Vagina (tissue), 2 donors: ENCODE results near the gene SPSB1. TPM values are rescaled to one million over a fixed set of nuclear protein-coding genes. Genes with fewer than 3 reads are reported as not detected.

Source experiments
- DNase-seq, 2 donors: peaks; one replicate each; pipeline ENCODE4 v3.0.0-alpha.2; 2017; ENCODE audit errors: extremely low spot score in 2 of 2
- H3K27ac ChIP-seq: fragments of 200-600 bp; sonication (generic); one replicate; pipeline ENCODE4 v1.5.1; 2019
- H3K27me3 ChIP-seq: fragments of 200-600 bp; sonication (generic); one replicate; pipeline ENCODE4 v1.5.1; 2019
- H3K36me3 ChIP-seq, 2 donors: fragments of 200-600 bp; sonication (generic); one replicate each; pipeline ENCODE4 v1.5.1; 2017 to 2019
- H3K4me1 ChIP-seq: fragments of 200-600 bp; sonication (generic); one replicate; pipeline ENCODE4 v1.5.1; 2019
- H3K4me3 ChIP-seq, 2 donors: fragments of 200-600 bp; sonication (generic); 1 replicate in 1 of 2; 2 replicates in 1 of 2; pipeline ENCODE4 v1.5.1; 2016 to 2019
- H3K9me3 ChIP-seq: fragments of 200-600 bp; sonication (generic); one replicate; pipeline ENCODE4 v1.5.1; 2019
- CTCF ChIP-seq, 3 experiments: fragments of 450-650 bp in 2 of 3; fragments of 200-600 bp in 1 of 3; sonication (generic) in 1 of 3; IDR thresholded peaks; one replicate each; pipeline ENCODE4 v1.5.1; 2017 to 2019; ENCODE audit warnings: antibody characterized with exemption in 3 of 3, mild to moderate bottlenecking in 2 of 3, moderate library complexity in 2 of 3
- POLR2A ChIP-seq, 2 donors: fragments of 450-650 bp; IDR thresholded peaks; one replicate each; pipeline ENCODE4 v1.6.1; 2017; ENCODE audit warnings: antibody characterized with exemption in 2 of 2, mild to moderate bottlenecking in 2 of 2, moderate library complexity in 2 of 2
- POLR2AphosphoS5 ChIP-seq, 2 donors: sonication (generic); formaldehyde crosslinking; IDR thresholded peaks; one replicate each; pipeline ENCODE4 v1.9.0; 2017; ENCODE audit warnings: antibody characterized with exemption in 2 of 2, mild to moderate bottlenecking in 2 of 2, low read depth in 1 of 2; ENCODE audit not compliant: insufficient read depth in 1 of 2
- intact Hi-C: fragments of 100-400 bp; cut with DNase I; formaldehyde crosslinking; loops from one replicate; pipeline ENCODE4 v1.15.1; 2023
- total RNA-seq: library from RNA; depleted of rRNA; stranded (reverse); fragments of >200 nt; gene quantifications from one replicate; pipeline ENCODE4 v1.2.3, GENCODE V29; 2016

SPSB1 gene
- total RNA-seq = 40.0 TPM

- Histone ChIP-seq H3K36me3 (no peaks in the 10 kb centered on the region), H3K4me1 (peaks cover 60% of the 10 kb centered on the region), H3K27ac (peak within 1 kb of the TSS; percentile 98), H3K9me3 (peaks cover 6% of the 10 kb centered on the region), H3K27me3 (no peaks in the 10 kb centered on the region), H3K4me3 (peak within 1 kb of the TSS; percentile 94 to 98)
- no peak for DNase-seq
- intact Hi-C loops = loop anchor here (2.0 kb wide), 1 partner anchor 82 kb away; no protein-coding TSS in a partner anchor
- TF ChIP-seq CTCF (IDR thresholded peaks at IDR 0.05) (no peak), POLR2A (IDR thresholded peaks at IDR 0.05) (peak in 1 of 2 donors; percentile 90), POLR2AphosphoS5 (IDR thresholded peaks at IDR 0.05; ENCODE audit: insufficient read depth in 1 of 2, low read depth in 1 of 2) (peak in 1 of 2 donors; percentile 70)
These were observed at the start of gene SPSB1 for GRCh38 chr1:9292361-9293240. Gene SPSB1 (plus strand): TSS chr1:9292894. CDS start chr1:9355892, 62,998 bp downstream.

- intact Hi-C loops = no loop called here
- peak overlapping the region; percentile 24 for H3K4me3 ChIP-seq
- H3K36me3 ChIP-seq = peaks cover 0 to 22% of the 10 kb centered on the region in 2 donors
- DNase-seq = no peak
- peaks cover 91% of the 10 kb centered on the region for H3K4me1 ChIP-seq
- TF ChIP-seq CTCF (IDR thresholded peaks at IDR 0.05) (no peak), POLR2A (IDR thresholded peaks at IDR 0.05) (no peak), POLR2AphosphoS5 (IDR thresholded peaks at IDR 0.05; ENCODE audit: insufficient read depth in 1 of 2, low read depth in 1 of 2) (no peak)
- no peaks in the 10 kb centered on the region for H3K27me3 ChIP-seq
- no peaks in the 10 kb centered on the region for H3K9me3 ChIP-seq
- peak overlapping the region; percentile 86 for H3K27ac ChIP-seq
These were observed 49.5 kb upstream of the SPSB1 start for GRCh38 chr1:9243066-9243739.

GRCh38 chr1:9244501-9245229, 48.0 kb upstream of the SPSB1 start:
- Histone ChIP-seq H3K27me3 (no peaks in the 10 kb centered on the region), H3K36me3 (peaks cover 0 to 22% of the 10 kb centered on the region in 2 donors), H3K9me3 (no peaks in the 10 kb centered on the region), H3K4me3 (no peak overlapping the region), H3K4me1 (peaks cover 92% of the 10 kb centered on the region), H3K27ac (peak overlapping the region; percentile 86)
- intact Hi-C loops = no loop called here
- TF ChIP-seq POLR2A (IDR thresholded peaks at IDR 0.05) = no peak
- peak; percentile 12 to 83 for TF ChIP-seq POLR2AphosphoS5 (IDR thresholded peaks at IDR 0.05; ENCODE audit: insufficient read depth in 1 of 2, low read depth in 1 of 2)
- DNase-seq = peak; percentile 88 to 91

- Histone ChIP-seq H3K4me1 (peaks cover 92% of the 10 kb centered on the region), H3K27me3 (no peaks in the 10 kb centered on the region), H3K27ac (peak overlapping the region; percentile 86), H3K36me3 (peaks cover 0 to 22% of the 10 kb centered on the region in 2 donors), H3K9me3 (no peaks in the 10 kb centered on the region), H3K4me3 (no peak overlapping the region)
- intact Hi-C loops = no loop called here
- TF ChIP-seq POLR2A (IDR thresholded peaks at IDR 0.05) (no peak), POLR2AphosphoS5 (IDR thresholded peaks at IDR 0.05; ENCODE audit: insufficient read depth in 1 of 2, low read depth in 1 of 2) (no peak), CTCF (IDR thresholded peaks at IDR 0.05) (no peak)
- peak in 1 of 2 donors; percentile 86 for DNase-seq
These were observed 47.5 kb upstream of the SPSB1 start for GRCh38 chr1:9245230-9245619.

GRCh38 chr1:9245661-9246060, 47.0 kb upstream of the SPSB1 start:
- Histone ChIP-seq H3K4me1 (peaks cover 92% of the 10 kb centered on the region), H3K36me3 (peaks cover 0 to 22% of the 10 kb centered on the region in 2 donors), H3K27ac (no peak overlapping the region), H3K9me3 (no peaks in the 10 kb centered on the region), H3K27me3 (no peaks in the 10 kb centered on the region), H3K4me3 (no peak overlapping the region)
- DNase-seq = no peak
- no peak for TF ChIP-seq CTCF (IDR thresholded peaks at IDR 0.05)
- TF ChIP-seq POLR2AphosphoS5 (IDR thresholded peaks at IDR 0.05; ENCODE audit: insufficient read depth in 1 of 2, low read depth in 1 of 2) = no peak
- no peak for TF ChIP-seq POLR2A (IDR thresholded peaks at IDR 0.05)
- intact Hi-C loops = no loop called here
